ENCODE measurements around the gene STPG1.

GRCh38 chr1:24387636-24388175 lies 25.9 kb downstream of the STPG1 start:
- TF ChIP-seq MEIS1 (CRISPR knock-in tag; IDR thresholded peaks at IDR 0.05; ENCODE audit: borderline replicate concordance) (no peak), CTCF (CRISPR knock-in tag; IDR thresholded peaks at IDR 0.05) (no peak), POLR2A (IDR thresholded peaks at IDR 0.05; ENCODE audit: insufficient read depth in 1 of 2, low read depth in 2 of 2, low read length in 2 of 2) (no peak), BHLHE40 (IDR thresholded peaks at IDR 0.05; ENCODE audit: low read length) (no peak), ZC3H13 (CRISPR knock-in tag; IDR thresholded peaks at IDR 0.05) (no peak), KDM4B (CRISPR knock-in tag; IDR thresholded peaks at IDR 0.05) (no peak), ZBTB4 (CRISPR knock-in tag; IDR thresholded peaks at IDR 0.05; ENCODE audit: borderline replicate concordance) (no peak), ZNF639 (CRISPR knock-in tag; conservative IDR thresholded peaks at IDR 0.05) (no peak), SP1 (IDR thresholded peaks at IDR 0.05) (no peak), SP1 (CRISPR knock-in tag; IDR thresholded peaks at IDR 0.05) (no peak), KLF12 (CRISPR knock-in tag; IDR thresholded peaks at IDR 0.05; ENCODE audit: borderline replicate concordance) (no peak), ZFP1 (CRISPR knock-in tag; IDR thresholded peaks at IDR 0.05) (no peak)

Data from HepG2 (cell line).